Naive thymus-derived CD8-positive, alpha-beta T cell (primary cell): ENCODE results near the gene CASD1. TPM values are rescaled to one million over a fixed set of nuclear protein-coding genes. Genes with fewer than 3 reads are reported as not detected.

Source experiments
- ATAC-seq, 2 donors: fragments of 150-1000 bp; cut with Tn5 transposase in 1 of 2; sonication (Bioruptor Pico), chemical (Tn5 transposase) in 1 of 2; 1 replicate in 1 of 2; 2 replicates in 1 of 2; pipeline ENCODE4 v1.10.0; 2021; ENCODE audit warnings: mild to moderate bottlenecking in 2 of 2, moderate library complexity in 2 of 2
- POLR2A ChIA-PET: fragments of 350-600 bp; sonication (Branson Sonifier 250); formaldehyde crosslinking; loops from one replicate; lab custom pipeline; 2021; ENCODE audit warnings: antibody characterized with exemption; lab: Charles Lee
- DNase-seq, 10 donors: peaks; one replicate each; pipeline versions ENCODE4 v3.0.0 to v3.0.0-alpha.2; 2020 to 2022
- H3K27ac Mint-ChIP-seq, 10 donors: one replicate each; pipeline ENCODE4 v1.8.0; 2020 to 2022; ENCODE audit warnings: mild to moderate bottlenecking in 10 of 10, mixed read lengths in 10 of 10, moderate library complexity in 4 of 10, inconsistent platforms in 1 of 10
- H3K27me3 Mint-ChIP-seq, 5 donors: one replicate each; pipeline ENCODE4 v1.8.0; 2021 to 2022; ENCODE audit warnings: mixed read lengths in 5 of 5
- H3K36me3 Mint-ChIP-seq, 3 donors: one replicate each; pipeline ENCODE4 v1.8.0; 2020 to 2022; ENCODE audit warnings: mixed read lengths in 3 of 3, mild to moderate bottlenecking in 2 of 3, inconsistent platforms in 1 of 3
- H3K4me1 Mint-ChIP-seq, 4 donors: one replicate each; pipeline ENCODE4 v1.8.0; 2021 to 2022; ENCODE audit warnings: mixed read lengths in 4 of 4
- H3K4me3 Mint-ChIP-seq, 10 donors: one replicate each; pipeline ENCODE4 v1.8.0; 2020 to 2022; ENCODE audit warnings: mild to moderate bottlenecking in 10 of 10, mixed read lengths in 10 of 10, moderate library complexity in 6 of 10, inconsistent platforms in 1 of 10
- H3K9me3 Mint-ChIP-seq, 9 donors: one replicate each; pipeline ENCODE4 v1.8.0; 2020 to 2022; ENCODE audit warnings: mixed read lengths in 9 of 9, mild to moderate bottlenecking in 3 of 9, inconsistent platforms in 1 of 9, moderate library complexity in 1 of 9
- polyA plus RNA-seq, 3 donors: library from polyadenylated mRNA; unstranded; fragments of 300-500 nt; fragmentation: Illumina TruSeq; gene quantifications; one replicate each; pipeline ENCODE4 v1.2.3, GENCODE V29; 2021
- total RNA-seq, 8 experiments: library from RNA in 2 of 8; stranded (reverse) in 2 of 8; gene quantifications; one replicate each; pipeline ENCODE4 v1.2.3 and lab custom pipeline; 2021 to 2026

The CASD1 gene
- 10 to 100 TPM; 33.8 to 36.0 TPM for total RNA-seq
- polyA plus RNA-seq, result 10 to 100 TPM in 2 of 3 donors, 1 to 10 TPM in 1; 10.0 to 11.3 (median 10.0) TPM
- 27.6 to 67.0 (median 35.5) reads per million in 6 experiments for total RNA-seq (lab: John Stamatoyannopoulos, UW)

- peak; percentile 43 to 83 (median 59) for DNase-seq
- H3K4me1 Mint-ChIP-seq, result peaks cover 14 to 45% (median 39%) of the 10 kb centered on the region in 4 donors
- H3K9me3 Mint-ChIP-seq, result peaks cover 0 to 2% (median 0%) of the 10 kb centered on the region in 9 donors
- POLR2A ChIA-PET, result interaction anchor here (0.7 to 2.3 kb wide), 2 partner anchors 148 to 1277 kb away, joined by 3 to 6 read pairs; partner anchors contain the start of gene VPS50
- H3K27ac Mint-ChIP-seq, result peak within 1 kb of the TSS in 9 of 10 donors; percentile 56 to 96 (median 93)
- ATAC-seq, result peak; percentile 68 to 74
- no peaks in the 10 kb centered on the region for H3K36me3 Mint-ChIP-seq
- no peaks in the 10 kb centered on the region for H3K27me3 Mint-ChIP-seq
- peak within 1 kb of the TSS in 9 of 10 donors; percentile 83 to 95 (median 87) for H3K4me3 Mint-ChIP-seq
These were observed at the start of gene CASD1 for GRCh38 chr7:94509264-94509886. CASD1 (plus strand) TSS chr7:94509809; CDS start chr7:94510085, 276 bp downstream.

DNA sequence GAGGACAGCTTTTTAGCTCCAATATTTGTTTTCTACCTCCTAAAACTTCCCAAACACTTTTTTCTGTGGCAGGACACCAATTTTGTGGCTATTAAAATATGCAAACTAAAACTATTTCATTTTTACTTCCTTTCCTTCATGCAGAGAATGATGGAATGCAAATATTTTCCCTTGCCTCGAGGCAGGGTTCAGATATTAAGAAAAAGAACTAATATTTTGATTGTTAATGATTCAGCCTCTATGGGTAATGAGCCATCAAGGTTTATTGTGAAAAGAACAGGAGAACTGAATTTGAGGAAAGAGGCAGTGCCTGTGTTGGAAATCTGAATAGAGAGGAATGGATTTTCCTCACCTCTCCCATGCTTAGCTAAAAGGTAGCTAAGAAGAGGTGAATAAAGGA is 43.1 kb upstream of the CASD1 start:
- peaks cover 0 to 20% (median 1%) of the 10 kb centered on the region in 3 donors for H3K36me3 Mint-ChIP-seq
- no peaks in the 10 kb centered on the region for H3K4me1 Mint-ChIP-seq
- H3K9me3 Mint-ChIP-seq, result peaks cover 0 to 16% (median 7%) of the 10 kb centered on the region in 9 donors
- no peak overlapping the region for H3K27ac Mint-ChIP-seq
- ATAC-seq (no peak), DNase-seq (no peak)
- H3K4me3 Mint-ChIP-seq, result no peak overlapping the region
- peaks cover 0 to 8% (median 2%) of the 10 kb centered on the region in 5 donors for H3K27me3 Mint-ChIP-seq
- POLR2A ChIA-PET, result no interaction called here

GRCh38 chr7:94471604-94472003 is 38.0 kb upstream of the CASD1 start:
- H3K27ac Mint-ChIP-seq, result no peak overlapping the region
- DNase-seq (no peak), ATAC-seq (no peak)
- H3K9me3 Mint-ChIP-seq, result peaks cover 0 to 22% (median 7%) of the 10 kb centered on the region in 9 donors
- H3K36me3 Mint-ChIP-seq, result peaks cover 0 to 15% (median 2%) of the 10 kb centered on the region in 3 donors
- H3K4me1 Mint-ChIP-seq, result no peaks in the 10 kb centered on the region
- no peak overlapping the region for H3K4me3 Mint-ChIP-seq
- peaks cover 4 to 6% (median 5%) of the 10 kb centered on the region in 5 donors for H3K27me3 Mint-ChIP-seq
- POLR2A ChIA-PET, result no interaction called here

- Mint-ChIP-seq H3K36me3 (peaks cover 0 to 15% (median 2%) of the 10 kb centered on the region in 3 donors), H3K9me3 (peaks cover 0 to 22% (median 7%) of the 10 kb centered on the region in 9 donors), H3K27me3 (peaks cover 0 to 9% (median 4%) of the 10 kb centered on the region in 5 donors), H3K4me3 (no peak overlapping the region), H3K27ac (no peak overlapping the region), H3K4me1 (no peaks in the 10 kb centered on the region)
- POLR2A ChIA-PET, result no interaction called here
- ATAC-seq (no peak), DNase-seq (no peak)
These were observed 37.0 kb upstream of the CASD1 start for GRCh38 chr7:94472608-94473007.

DNA sequence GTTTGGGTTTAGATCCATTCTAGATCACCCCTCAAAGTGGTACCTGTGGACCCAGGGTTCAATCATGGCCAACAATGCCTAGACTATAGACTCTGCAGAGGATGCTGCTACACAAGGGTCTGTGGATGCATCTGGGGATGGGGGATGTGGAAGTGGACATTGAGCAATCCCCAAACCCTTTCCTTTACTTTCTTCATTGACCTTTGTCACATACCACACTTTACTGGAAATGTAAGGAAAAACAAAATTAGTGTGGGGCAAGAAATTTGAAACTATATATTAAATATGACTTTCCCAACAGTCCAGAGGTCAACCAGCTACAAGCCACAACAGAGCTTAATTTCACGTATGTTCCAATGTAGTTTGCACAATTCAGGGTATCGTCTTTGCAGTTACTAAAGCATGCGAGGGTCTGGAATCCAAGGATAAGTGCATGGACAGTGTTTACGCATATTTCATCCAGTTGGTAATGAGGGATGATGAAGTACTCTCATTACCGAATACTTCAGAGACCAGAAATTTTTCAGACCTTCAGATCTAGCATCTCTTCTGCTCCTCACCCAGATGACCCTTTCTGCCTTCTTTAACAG is 33.3 kb upstream of the CASD1 start:
- POLR2A ChIA-PET, result no interaction called here
- ATAC-seq (no peak), DNase-seq (no peak)
- Mint-ChIP-seq H3K4me1 (no peaks in the 10 kb centered on the region), H3K27ac (no peak overlapping the region), H3K27me3 (peaks cover 8 to 16% (median 10%) of the 10 kb centered on the region in 5 donors), H3K9me3 (peaks cover 0 to 8% (median 4%) of the 10 kb centered on the region in 9 donors), H3K36me3 (peaks cover 0 to 2% (median 0%) of the 10 kb centered on the region in 3 donors), H3K4me3 (no peak overlapping the region)

- POLR2A ChIA-PET, result no interaction called here
- no peaks in the 10 kb centered on the region for H3K36me3 Mint-ChIP-seq
- ATAC-seq (no peak), DNase-seq (no peak)
- H3K27me3 Mint-ChIP-seq, result peaks cover 9 to 16% (median 11%) of the 10 kb centered on the region in 5 donors
- no peak overlapping the region for H3K4me3 Mint-ChIP-seq
- H3K4me1 Mint-ChIP-seq, result no peaks in the 10 kb centered on the region
- no peak overlapping the region for H3K27ac Mint-ChIP-seq
- no peaks in the 10 kb centered on the region for H3K9me3 Mint-ChIP-seq
These were observed 31.7 kb upstream of the CASD1 start for GRCh38 chr7:94477878-94478277.

DNA sequence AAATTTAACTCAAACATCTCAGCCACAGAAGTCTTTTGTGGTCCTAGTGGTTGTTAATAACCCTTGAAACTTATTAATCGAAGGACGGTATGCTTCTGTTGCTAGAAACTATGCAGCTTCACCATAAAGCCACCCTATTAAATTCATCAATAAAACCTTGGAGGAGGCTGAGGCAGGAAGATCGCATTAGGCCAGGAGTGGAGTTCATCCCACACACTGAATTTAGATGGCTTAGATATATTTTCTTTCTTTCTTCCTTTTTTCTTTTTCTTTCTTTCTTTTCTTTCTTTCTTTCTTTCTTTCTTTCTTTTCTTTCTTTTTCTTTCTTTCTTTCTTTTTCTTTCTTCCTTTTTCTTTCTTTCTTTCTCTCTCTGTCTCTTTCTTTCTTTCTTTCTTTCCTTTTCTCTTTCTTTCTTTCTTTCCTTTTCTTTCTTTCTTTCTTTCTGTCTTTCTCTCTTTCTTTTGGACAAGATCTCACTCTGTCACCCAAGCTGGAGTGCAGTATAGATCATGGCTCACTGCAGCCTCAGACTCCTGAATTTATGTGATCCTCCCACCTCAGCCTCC is 30.9 kb upstream of the CASD1 start:
- H3K36me3 Mint-ChIP-seq, result no peaks in the 10 kb centered on the region
- ATAC-seq, result no peak
- H3K27ac Mint-ChIP-seq, result no peak overlapping the region
- peaks cover 11 to 24% (median 15%) of the 10 kb centered on the region in 5 donors for H3K27me3 Mint-ChIP-seq
- H3K4me1 Mint-ChIP-seq, result no peaks in the 10 kb centered on the region
- POLR2A ChIA-PET, result no interaction called here
- H3K4me3 Mint-ChIP-seq, result no peak overlapping the region
- no peaks in the 10 kb centered on the region for H3K9me3 Mint-ChIP-seq
- no peak for DNase-seq

DNA sequence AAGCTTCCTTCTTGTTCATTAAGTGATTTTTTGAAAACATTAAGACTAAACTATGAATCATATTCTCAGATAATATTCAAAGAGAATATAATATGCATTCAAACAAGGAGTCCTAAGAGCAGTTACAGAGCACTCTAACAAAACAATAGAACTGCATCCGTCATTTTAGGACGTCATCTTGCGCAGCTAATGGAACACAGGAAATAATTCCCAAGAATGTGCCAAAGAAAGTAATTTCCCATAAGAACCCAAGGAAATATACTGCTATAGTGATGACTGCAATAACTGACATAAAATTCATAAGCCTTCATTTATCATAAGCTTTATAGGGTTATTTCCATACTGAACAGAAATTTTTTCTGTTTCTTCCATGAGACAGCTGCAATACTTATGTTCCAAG is 28.3 kb upstream of the CASD1 start:
- H3K36me3 Mint-ChIP-seq, result no peaks in the 10 kb centered on the region
- H3K9me3 Mint-ChIP-seq, result no peaks in the 10 kb centered on the region
- H3K27me3 Mint-ChIP-seq, result peaks cover 6 to 41% (median 24%) of the 10 kb centered on the region in 5 donors
- POLR2A ChIA-PET, result no interaction called here
- H3K27ac Mint-ChIP-seq, result no peak overlapping the region
- no peak for DNase-seq
- no peak overlapping the region for H3K4me3 Mint-ChIP-seq
- no peaks in the 10 kb centered on the region for H3K4me1 Mint-ChIP-seq
- ATAC-seq, result no peak

- no peaks in the 10 kb centered on the region for H3K4me1 Mint-ChIP-seq
- H3K27ac Mint-ChIP-seq, result no peak overlapping the region
- no peaks in the 10 kb centered on the region for H3K9me3 Mint-ChIP-seq
- DNase-seq (no peak), ATAC-seq (no peak)
- H3K36me3 Mint-ChIP-seq, result no peaks in the 10 kb centered on the region
- H3K4me3 Mint-ChIP-seq, result no peak overlapping the region
- POLR2A ChIA-PET, result no interaction called here
- H3K27me3 Mint-ChIP-seq, result peaks cover 14 to 57% (median 27%) of the 10 kb centered on the region in 5 donors
These were observed 26.8 kb upstream of the CASD1 start for GRCh38 chr7:94482796-94483195.

DNA sequence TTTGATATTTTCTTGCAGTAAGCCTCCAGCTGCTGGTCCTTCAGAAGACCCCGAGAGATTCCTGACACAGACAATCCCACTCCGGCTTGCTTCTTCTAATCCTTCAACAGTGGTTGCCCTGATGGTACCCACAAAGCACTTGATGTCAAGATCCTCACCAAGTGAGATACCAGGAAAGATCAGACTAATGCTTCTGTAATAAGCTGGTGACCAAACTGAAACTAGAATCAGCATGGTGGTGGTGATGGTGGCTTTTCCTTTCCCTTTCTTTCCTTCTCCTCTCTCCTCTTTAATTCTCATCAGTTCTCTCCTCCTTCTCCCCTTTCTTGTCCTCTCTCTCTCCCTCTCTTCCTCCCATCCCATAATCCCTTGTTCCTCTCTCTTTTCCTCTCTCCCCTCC is 25.8 kb upstream of the CASD1 start:
- POLR2A ChIA-PET, result interaction anchor here (0.6 kb wide), 1 partner anchor 10 kb away, joined by 4 read pairs; no protein-coding TSS in a partner anchor
- Mint-ChIP-seq H3K4me3 (no peak overlapping the region), H3K27ac (no peak overlapping the region), H3K9me3 (peaks cover 0 to 1% (median 0%) of the 10 kb centered on the region in 9 donors), H3K27me3 (peaks cover 20 to 64% (median 35%) of the 10 kb centered on the region in 5 donors), H3K36me3 (no peaks in the 10 kb centered on the region), H3K4me1 (no peaks in the 10 kb centered on the region)
- no peak for ATAC-seq
- DNase-seq, result no peak

DNA sequence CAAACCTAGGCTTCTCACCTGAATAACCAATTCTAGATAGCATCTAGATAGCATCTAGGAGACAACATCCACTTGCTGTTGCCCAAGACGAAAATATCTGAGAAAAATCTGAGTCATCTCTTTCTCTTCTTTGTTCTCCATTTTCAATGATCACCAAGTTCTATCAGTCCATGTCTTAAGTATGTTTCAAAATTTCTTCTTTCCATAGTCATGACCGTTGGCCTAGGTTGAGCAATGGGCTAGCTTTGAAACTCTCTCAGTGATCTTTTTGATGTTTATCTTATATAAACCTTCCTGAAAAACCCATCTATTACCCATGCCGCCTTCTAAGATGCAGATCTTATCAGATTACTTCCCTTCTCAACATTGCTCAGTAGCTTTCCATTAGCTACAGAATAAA is 23.4 kb upstream of the CASD1 start:
- no peak for ATAC-seq
- H3K9me3 Mint-ChIP-seq, result peaks cover 0 to 2% (median 0%) of the 10 kb centered on the region in 9 donors
- no peak overlapping the region for H3K27ac Mint-ChIP-seq
- H3K27me3 Mint-ChIP-seq, result peaks cover 21 to 56% (median 33%) of the 10 kb centered on the region in 5 donors
- H3K4me3 Mint-ChIP-seq, result no peak overlapping the region
- no peak for DNase-seq
- H3K4me1 Mint-ChIP-seq, result no peaks in the 10 kb centered on the region
- H3K36me3 Mint-ChIP-seq, result peaks cover 0 to 4% (median 0%) of the 10 kb centered on the region in 3 donors
- POLR2A ChIA-PET, result no interaction called here

- Mint-ChIP-seq H3K36me3 (peaks cover 0 to 4% (median 0%) of the 10 kb centered on the region in 3 donors), H3K4me1 (no peaks in the 10 kb centered on the region), H3K27me3 (peaks cover 19 to 37% (median 28%) of the 10 kb centered on the region in 5 donors), H3K4me3 (no peak overlapping the region), H3K27ac (no peak overlapping the region), H3K9me3 (peaks cover 0 to 4% (median 2%) of the 10 kb centered on the region in 9 donors)
- no peak for DNase-seq
- no peak for ATAC-seq
- POLR2A ChIA-PET, result no interaction called here
These were observed 18.2 kb upstream of the CASD1 start for GRCh38 chr7:94491410-94491809.

DNA sequence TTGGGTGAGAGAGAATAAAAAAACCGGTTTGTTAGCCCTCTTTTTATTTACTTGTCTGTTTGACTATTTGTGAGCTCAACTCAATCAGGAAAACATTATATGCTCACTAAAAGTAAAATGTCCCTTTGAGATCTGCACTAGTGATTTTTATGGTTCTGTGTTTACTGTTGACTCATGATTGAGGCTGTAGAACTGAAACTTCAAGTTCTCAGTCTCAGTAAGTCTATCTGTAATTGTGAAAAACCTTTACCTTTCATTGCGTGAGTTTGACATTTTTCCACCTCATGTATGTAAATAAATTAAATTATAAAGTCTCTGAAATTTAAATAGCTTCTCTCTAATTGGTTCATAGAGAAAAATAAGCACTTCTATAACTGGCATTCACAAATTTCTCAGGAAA is 17.0 kb upstream of the CASD1 start:
- Mint-ChIP-seq H3K9me3 (peaks cover 0 to 7% (median 3%) of the 10 kb centered on the region in 9 donors), H3K4me1 (no peaks in the 10 kb centered on the region), H3K4me3 (no peak overlapping the region), H3K27me3 (peaks cover 18 to 34% (median 25%) of the 10 kb centered on the region in 5 donors), H3K36me3 (peaks cover 0 to 8% (median 0%) of the 10 kb centered on the region in 3 donors), H3K27ac (no peak overlapping the region)
- ATAC-seq (no peak), DNase-seq (no peak)
- POLR2A ChIA-PET, result no interaction called here
